CD14-positive monocyte (primary cell): Measurements from ENCODE around the gene ARID1B. TPM values are rescaled to one million over a fixed set of nuclear protein-coding genes. Genes with fewer than 3 reads are reported as not detected.
A peak's percentile ranks its signal among the peaks of the same experiment; 100 is the strongest.

Source experiments
- DNase-seq, 3 donors: peaks; one replicate each; pipeline ENCODE4 v3.0.0-alpha.2; 2011 to 2022
- H2AFZ ChIP-seq: 2 replicates; pipeline ENCODE4 v1.6.0; 2012; ENCODE audit warnings: mild to moderate bottlenecking, low read depth, low read length, inconsistent platforms; ENCODE audit not compliant: insufficient read depth, poor library complexity, severe bottlenecking
- H3K27ac ChIP-seq, 2 donors: 1 replicate in 1 of 2; 2 replicates in 1 of 2; pipeline ENCODE4 v1.5.1; 2012 to 2013; ENCODE audit warnings: low read length in 2 of 2, control low read depth in 1 of 2, inconsistent platforms in 1 of 2, low read depth in 1 of 2, mild to moderate bottlenecking in 1 of 2
- H3K27me3 ChIP-seq, 2 donors: one replicate each; pipeline versions ENCODE4 v1.6.0 to v1.6.1; 2011 to 2013; ENCODE audit warnings: low read length in 2 of 2; ENCODE audit not compliant: control insufficient read depth in 2 of 2, insufficient read depth in 2 of 2
- H3K36me3 ChIP-seq, 2 donors: replicated peaks in 1 of 2; 1 replicate in 1 of 2; 2 replicates in 1 of 2; pipeline versions ENCODE4 v1.5.1 to v1.6.1; 2012 to 2013; ENCODE audit warnings: low read length in 2 of 2, control low read depth in 1 of 2, inconsistent platforms in 1 of 2, mild to moderate bottlenecking in 1 of 2; ENCODE audit not compliant: insufficient read depth in 2 of 2, control insufficient read depth in 1 of 2
- H3K4me1 ChIP-seq, 2 donors: 1 replicate in 1 of 2; 2 replicates in 1 of 2; pipeline versions ENCODE4 v1.5.1 to v1.6.1; 2012 to 2013; ENCODE audit warnings: low read length in 2 of 2, control low read depth in 1 of 2, inconsistent platforms in 1 of 2, mild to moderate bottlenecking in 1 of 2, moderate library complexity in 1 of 2; ENCODE audit not compliant: insufficient read depth in 2 of 2, control insufficient read depth in 1 of 2
- H3K4me2 ChIP-seq: replicated peaks from 2 replicates; pipeline ENCODE3; 2012; ENCODE audit warnings: low read length, moderate library complexity, mild to moderate bottlenecking; ENCODE audit not compliant: poor library complexity, severe bottlenecking; ENCODE audit errors: extremely low read depth
- H3K4me3 ChIP-seq, 3 experiments: fragments of 200-600 bp in 1 of 3; sonication (generic) in 1 of 3; replicated peaks in 1 of 3; 1 replicate in 2 of 3; 2 replicates in 1 of 3; pipeline ENCODE4 v1.5.1; 2011 to 2013; ENCODE audit warnings: low read length in 3 of 3, mild to moderate bottlenecking in 3 of 3, control low read depth in 2 of 3, low read depth in 2 of 3, inconsistent platforms in 1 of 3, moderate library complexity in 1 of 3
- H3K79me2 ChIP-seq: 2 replicates; pipeline ENCODE4 v1.6.0; 2012; ENCODE audit warnings: mild to moderate bottlenecking, control low read depth, inconsistent platforms, low read length, moderate library complexity; ENCODE audit not compliant: insufficient read depth
- H3K9ac ChIP-seq: 2 replicates; pipeline ENCODE4 v1.6.0; 2017; ENCODE audit warnings: low read length, mild to moderate bottlenecking; ENCODE audit not compliant: insufficient read depth, poor library complexity, severe bottlenecking
- H3K9me3 ChIP-seq, 2 donors: replicated peaks in 1 of 2; 1 replicate in 1 of 2; 2 replicates in 1 of 2; pipeline versions ENCODE4 v1.5.1 to v1.6.1; 2012 to 2013; ENCODE audit warnings: low read length in 2 of 2, control low read depth in 1 of 2; ENCODE audit not compliant: control insufficient read depth in 1 of 2, insufficient read depth in 1 of 2
- H4K20me1 ChIP-seq: 2 replicates; pipeline ENCODE4 v1.6.0; 2012; ENCODE audit warnings: mild to moderate bottlenecking, low read length, control low read depth, moderate library complexity; ENCODE audit not compliant: insufficient read depth
- H3K27ac Mint-ChIP-seq, 7 donors: one replicate each; pipeline ENCODE4 v1.8.0; 2020; ENCODE audit warnings: mild to moderate bottlenecking in 7 of 7, mixed read lengths in 7 of 7, moderate library complexity in 6 of 7, inconsistent platforms in 2 of 7
- H3K27me3 Mint-ChIP-seq, 3 donors: one replicate each; pipeline ENCODE4 v1.8.0; 2021 to 2022; ENCODE audit warnings: low read depth in 3 of 3, mild to moderate bottlenecking in 3 of 3, mixed read lengths in 3 of 3, moderate library complexity in 3 of 3, inconsistent platforms in 1 of 3
- H3K36me3 Mint-ChIP-seq, 2 donors: one replicate each; pipeline ENCODE4 v1.8.0; 2020; ENCODE audit warnings: mixed read lengths in 2 of 2, inconsistent platforms in 1 of 2, mild to moderate bottlenecking in 1 of 2
- H3K4me1 Mint-ChIP-seq: one replicate; pipeline ENCODE4 v1.8.0; 2020; ENCODE audit warnings: mild to moderate bottlenecking, mixed read lengths
- H3K4me3 Mint-ChIP-seq, 2 donors: one replicate each; pipeline ENCODE4 v1.8.0; 2020; ENCODE audit warnings: mild to moderate bottlenecking in 2 of 2, mixed read lengths in 2 of 2, moderate library complexity in 1 of 2
- H3K9me3 Mint-ChIP-seq, 7 donors: one replicate each; pipeline ENCODE4 v1.8.0; 2020 to 2022; ENCODE audit warnings: mixed read lengths in 7 of 7, mild to moderate bottlenecking in 6 of 7, moderate library complexity in 6 of 7, inconsistent platforms in 2 of 7
- WGBS: methylation state at CpG from one replicate; pipeline ENCODE4 v1.1.5; 2013; ENCODE audit warnings: missing lambda C conversion rate; ENCODE audit not compliant: insufficient coverage; 5-methylcytosine and 5-hydroxymethylcytosine counted together
- intact Hi-C, 2 donors: fragments of 100-400 bp; cut with micrococcal nuclease; formaldehyde crosslinking; loops; one replicate each; pipeline versions ENCODE4 v1.15.0 to v1.15.1; 2023
- polyA plus RNA-seq, 3 donors: library from polyadenylated mRNA; depleted of rRNA in 1 of 3; unstranded in 2 of 3; stranded (reverse) in 1 of 3; fragments of 300-500 nt in 2 of 3; fragments of >200 nt in 1 of 3; fragmentation: Illumina TruSeq in 2 of 3; gene quantifications; 1 replicate in 2 of 3; 2 replicates in 1 of 3; pipeline ENCODE4 v1.2.3, GENCODE V29; 2012 to 2021
- TF ChIP-seq, protein P1 (sequence below): fragments of 200-600 bp; IDR thresholded peaks from one replicate; pipeline ENCODE4 v1.8.0; 2022; ENCODE audit warnings: antibody characterized with exemption, mild to moderate bottlenecking

The ARID1B gene
- polyA plus RNA-seq, 3 donors = 3.2 to 22.1 (median 3.8) TPM

DNA sequence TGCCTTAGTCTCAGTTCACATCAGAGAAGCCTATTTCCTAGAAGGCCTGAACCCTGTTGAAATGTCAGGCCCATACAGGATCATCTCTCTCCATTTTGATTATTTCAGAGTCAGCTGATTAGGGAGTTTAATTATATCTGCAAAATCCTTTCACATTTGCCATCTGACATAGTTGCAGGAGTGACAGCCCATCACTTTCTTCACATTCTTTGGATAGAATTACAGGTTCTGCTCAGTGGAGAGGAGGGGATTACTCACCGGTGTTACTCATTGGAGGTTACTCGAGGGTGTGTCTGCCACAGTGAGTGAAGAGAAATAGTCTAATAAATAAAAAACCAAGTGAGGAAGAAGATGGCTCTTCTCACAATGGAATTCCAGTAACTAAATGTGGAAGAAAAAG is 329.3 kb downstream of the ARID1B start:
- Mint-ChIP-seq H3K27ac (peak overlapping the region in 1 of 7 donors; percentile 8), H3K4me3 (no peak overlapping the region), H3K36me3 (peaks cover 14 to 19% of the 10 kb centered on the region in 2 donors), H3K27me3 (no peaks in the 10 kb centered on the region), H3K9me3 (no peaks in the 10 kb centered on the region), H3K4me1 (peaks cover 8% of the 10 kb centered on the region)
- Histone ChIP-seq H2AFZ (no peak overlapping the region), H3K9ac (no peak overlapping the region), H3K4me2 (no peak overlapping the region), H3K79me2 (no peaks in the 10 kb centered on the region), H4K20me1 (no peaks in the 10 kb centered on the region), H3K4me3 (no peak overlapping the region), H3K36me3 (peaks cover 9 to 15% of the 10 kb centered on the region in 2 donors), H3K27me3 (no peaks in the 10 kb centered on the region), H3K9me3 (no peaks in the 10 kb centered on the region), H3K27ac (no peak overlapping the region), H3K4me1 (no peaks in the 10 kb centered on the region)
- TF ChIP-seq, protein P1, sequence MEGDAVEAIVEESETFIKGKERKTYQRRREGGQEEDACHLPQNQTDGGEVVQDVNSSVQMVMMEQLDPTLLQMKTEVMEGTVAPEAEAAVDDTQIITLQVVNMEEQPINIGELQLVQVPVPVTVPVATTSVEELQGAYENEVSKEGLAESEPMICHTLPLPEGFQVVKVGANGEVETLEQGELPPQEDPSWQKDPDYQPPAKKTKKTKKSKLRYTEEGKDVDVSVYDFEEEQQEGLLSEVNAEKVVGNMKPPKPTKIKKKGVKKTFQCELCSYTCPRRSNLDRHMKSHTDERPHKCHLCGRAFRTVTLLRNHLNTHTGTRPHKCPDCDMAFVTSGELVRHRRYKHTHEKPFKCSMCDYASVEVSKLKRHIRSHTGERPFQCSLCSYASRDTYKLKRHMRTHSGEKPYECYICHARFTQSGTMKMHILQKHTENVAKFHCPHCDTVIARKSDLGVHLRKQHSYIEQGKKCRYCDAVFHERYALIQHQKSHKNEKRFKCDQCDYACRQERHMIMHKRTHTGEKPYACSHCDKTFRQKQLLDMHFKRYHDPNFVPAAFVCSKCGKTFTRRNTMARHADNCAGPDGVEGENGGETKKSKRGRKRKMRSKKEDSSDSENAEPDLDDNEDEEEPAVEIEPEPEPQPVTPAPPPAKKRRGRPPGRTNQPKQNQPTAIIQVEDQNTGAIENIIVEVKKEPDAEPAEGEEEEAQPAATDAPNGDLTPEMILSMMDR = no peak
- DNase-seq = no peak
- intact Hi-C loops = no loop called here
- WGBS = 80% methylated on average over 1 of the region's 2 CpGs

DNA sequence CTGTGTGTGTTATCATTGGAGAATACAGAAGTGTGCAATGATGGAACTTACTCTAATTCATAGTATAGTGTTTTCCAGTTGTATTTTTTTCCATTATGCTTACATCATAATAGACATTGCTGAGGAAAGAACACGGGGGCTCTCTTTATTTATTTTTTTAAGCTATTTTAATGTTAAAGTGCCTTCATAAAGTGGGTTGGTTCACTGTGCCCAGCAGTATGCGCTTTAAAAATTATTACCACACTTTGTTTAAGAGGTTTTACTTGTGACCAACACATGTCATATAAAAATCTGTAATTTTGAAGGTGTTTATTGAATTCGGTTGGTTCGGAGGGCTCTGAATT is 330.4 kb downstream of the ARID1B start:
- Histone ChIP-seq H3K27me3 (no peaks in the 10 kb centered on the region), H2AFZ (no peak overlapping the region), H3K4me2 (no peak overlapping the region), H3K36me3 (peaks cover 9 to 26% of the 10 kb centered on the region in 2 donors), H3K9me3 (no peaks in the 10 kb centered on the region), H4K20me1 (no peaks in the 10 kb centered on the region), H3K79me2 (no peaks in the 10 kb centered on the region), H3K27ac (no peak overlapping the region), H3K4me1 (no peaks in the 10 kb centered on the region), H3K4me3 (no peak overlapping the region), H3K9ac (no peak overlapping the region)
- H3K9me3 Mint-ChIP-seq = no peaks in the 10 kb centered on the region
- WGBS = no CpG with 5 or more reads among the region's 4 CpGs
- peaks cover 8% of the 10 kb centered on the region for H3K4me1 Mint-ChIP-seq
- H3K27me3 Mint-ChIP-seq = no peaks in the 10 kb centered on the region
- H3K4me3 Mint-ChIP-seq = no peak overlapping the region
- intact Hi-C loops = no loop called here
- H3K36me3 Mint-ChIP-seq = peaks cover 17 to 23% of the 10 kb centered on the region in 2 donors
- DNase-seq = no peak
- TF ChIP-seq, protein P1 = no peak
- H3K27ac Mint-ChIP-seq = no peak overlapping the region
